ENCODE data around the gene TRAM2.

Gene TRAM2

DNA sequence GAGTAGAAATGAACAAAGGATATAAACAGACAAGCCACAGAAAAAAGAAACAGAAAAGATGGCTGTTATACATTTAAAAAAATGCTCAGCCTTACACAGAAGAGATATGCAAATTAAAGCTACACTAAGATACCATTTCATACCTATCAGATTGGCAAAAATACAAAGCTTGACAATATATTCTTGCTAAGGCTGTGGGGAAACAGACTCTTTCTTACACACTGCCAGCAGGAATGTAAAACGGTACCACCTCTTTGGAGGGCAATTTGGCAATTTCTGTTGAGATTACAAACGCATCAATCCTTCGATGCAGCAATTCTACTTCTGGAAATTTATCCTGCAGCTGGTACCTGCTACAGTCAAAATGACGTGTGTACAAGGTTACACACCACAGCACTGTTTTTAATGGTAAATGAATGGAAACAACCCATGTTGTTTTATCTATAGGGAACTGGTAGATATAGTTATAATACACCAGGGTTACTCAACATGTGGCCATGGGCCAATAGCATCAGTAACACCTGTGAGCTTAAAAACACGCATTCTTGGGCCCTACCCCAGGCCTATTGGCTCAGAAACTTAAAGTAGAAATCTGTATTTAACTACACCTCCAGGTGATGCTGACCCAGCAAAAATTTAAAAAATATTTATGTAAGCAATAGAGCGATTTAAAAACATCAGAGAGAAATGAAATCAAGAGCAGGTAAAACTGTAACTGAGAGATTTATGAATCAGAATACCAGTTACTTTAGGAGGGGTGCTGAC is 53.3 kb downstream of the TRAM2 start:
- DNase-seq: no peak

DNA sequence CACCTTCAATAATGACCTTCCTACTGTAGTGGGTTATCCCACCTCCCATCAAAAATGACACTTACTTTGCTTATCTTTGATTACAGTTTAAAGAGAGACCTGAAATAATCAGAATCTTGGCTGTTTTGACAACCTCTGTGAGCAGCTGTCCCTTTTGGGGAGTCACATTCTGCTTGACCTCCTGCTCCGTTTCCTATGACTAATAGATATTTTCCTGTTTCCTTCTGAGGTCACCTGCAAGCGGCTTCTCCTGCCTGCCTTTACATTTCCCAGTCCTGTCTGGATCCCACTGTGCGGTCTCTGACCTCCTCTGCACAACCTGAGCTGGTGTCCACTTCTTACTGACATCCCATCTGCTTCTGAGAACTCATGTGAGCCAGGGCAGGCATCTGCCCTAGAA is 54.2 kb downstream of the TRAM2 start:
- no peak for DNase-seq

DNA sequence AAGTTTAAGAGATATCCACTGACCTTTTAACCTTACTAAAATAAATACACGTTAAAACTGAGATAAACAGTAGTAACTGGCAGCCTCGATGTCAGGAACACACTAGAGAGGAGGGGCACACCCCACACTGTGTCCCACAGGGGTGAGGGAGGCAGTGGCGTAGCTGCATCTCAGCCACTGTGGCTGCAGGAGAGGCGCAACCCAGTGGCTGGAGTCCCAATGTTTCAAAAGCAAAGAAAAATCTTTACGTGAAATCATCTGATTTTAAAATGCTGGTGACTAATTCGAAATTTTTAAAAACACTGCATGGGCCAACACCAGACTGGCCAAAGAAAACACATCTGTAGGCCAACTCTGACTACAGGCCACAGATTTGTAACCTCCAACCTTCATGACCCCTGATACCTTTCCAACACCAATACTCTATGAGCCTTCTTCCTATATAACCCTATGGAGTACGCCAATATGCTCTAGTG is 54.7 kb downstream of the TRAM2 start:
- no peak for DNase-seq

DNA sequence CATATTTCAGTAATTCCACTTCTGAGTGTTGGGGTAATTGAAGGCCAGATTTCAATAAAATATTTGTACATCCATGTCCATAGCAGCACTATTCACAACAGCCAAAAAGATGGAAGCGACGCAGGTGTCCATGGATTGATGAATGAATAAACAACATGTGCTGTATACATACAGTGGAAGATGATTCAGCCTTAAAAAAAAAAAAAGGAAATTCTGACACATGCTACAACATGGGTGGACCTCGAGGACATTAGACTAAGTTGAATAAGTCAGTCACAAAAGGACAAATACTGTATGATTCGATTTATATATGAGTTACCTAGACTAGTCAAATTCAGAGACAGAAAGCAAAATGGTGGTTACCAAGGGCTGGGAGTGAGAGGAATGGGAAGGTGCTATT is 57.2 kb downstream of the TRAM2 start:
- DNase-seq: no peak

DNA sequence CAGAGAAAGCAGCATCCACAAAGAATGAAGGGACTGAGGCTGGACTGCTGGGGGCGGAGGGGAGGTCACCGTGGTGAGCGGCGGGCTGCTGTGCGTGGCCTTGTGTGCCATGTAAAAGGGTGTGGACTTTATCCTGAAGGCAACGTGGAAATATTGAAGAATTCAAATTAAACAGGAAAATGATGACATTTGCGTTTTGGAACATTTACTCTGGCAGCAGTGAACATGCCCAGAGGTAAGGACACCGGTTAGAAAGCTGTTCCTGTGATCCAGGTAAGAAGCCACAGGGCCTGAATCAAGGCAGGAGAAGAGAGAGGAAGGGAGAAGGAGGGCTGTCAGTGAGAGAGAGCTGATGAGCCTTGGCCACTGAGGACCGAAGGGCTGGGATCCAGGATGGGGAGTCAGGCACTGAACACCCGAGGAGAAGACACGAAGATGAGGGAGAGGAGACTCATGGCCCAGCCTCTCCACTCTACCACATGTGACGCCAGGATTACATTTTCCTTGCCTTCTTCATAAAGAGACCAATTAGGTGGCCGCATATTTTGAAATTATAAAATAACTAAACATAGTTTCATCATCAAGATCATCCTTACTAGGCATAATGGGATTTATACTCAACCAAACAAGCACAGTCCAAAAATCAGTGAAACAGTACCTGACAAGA is 58.4 kb downstream of the TRAM2 start:
- no peak for DNase-seq

DNA sequence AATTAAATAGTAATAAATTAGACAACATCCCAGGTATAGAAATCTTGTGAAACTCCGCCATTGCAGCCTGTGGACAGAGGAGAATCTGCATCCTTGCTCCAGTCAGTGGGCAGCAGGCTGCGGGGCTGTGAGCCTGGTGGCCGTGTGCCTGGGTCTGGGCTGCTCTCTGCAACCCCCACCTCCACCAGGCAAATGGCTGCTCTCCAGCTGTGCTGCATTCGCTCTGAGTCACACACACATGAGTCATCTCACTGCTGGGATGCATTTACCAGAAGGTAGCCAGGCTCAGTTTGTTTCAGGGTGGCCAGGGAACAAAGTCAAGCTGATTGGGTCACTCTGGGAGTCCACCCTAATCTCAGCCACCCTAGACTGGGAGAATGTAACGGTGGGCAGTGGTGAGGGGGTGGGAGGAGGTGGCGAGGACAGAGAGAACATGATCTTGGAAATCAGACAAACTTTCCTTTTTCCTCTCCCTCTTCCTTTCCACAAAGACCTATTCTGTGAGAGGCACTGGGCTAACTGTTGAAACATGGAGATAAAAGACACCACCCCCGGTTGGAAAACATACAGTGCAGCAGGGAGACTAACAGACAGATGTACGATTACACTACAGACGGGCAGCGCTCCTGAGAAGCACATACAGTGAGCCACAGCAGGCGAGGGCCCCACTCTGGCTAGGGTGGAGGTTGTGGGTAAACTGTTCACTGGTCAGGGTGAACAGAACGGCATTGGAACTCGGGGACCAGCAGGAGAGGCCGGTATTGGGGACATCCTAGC is 59.2 kb downstream of the TRAM2 start:
- DNase-seq: peak; percentile 35 to 53

DNA sequence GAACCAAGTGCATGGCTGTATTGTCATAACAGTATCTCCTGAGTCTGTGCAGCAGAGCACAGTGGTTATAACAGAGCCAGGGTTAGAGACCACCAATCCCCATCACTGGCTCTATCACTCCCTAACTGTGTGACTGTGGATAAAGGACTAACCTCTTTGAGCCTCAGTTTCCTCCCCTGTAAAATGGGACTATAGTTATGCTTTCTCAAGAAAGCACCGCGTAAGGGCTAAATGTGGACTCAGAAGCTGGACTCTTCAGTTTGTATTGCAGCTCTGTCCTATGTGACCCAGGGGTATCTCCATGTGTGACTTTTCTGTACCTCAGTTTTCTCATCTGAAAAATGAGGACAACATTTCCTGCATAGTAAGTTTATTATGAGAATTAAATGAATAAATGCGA is 59.9 kb downstream of the TRAM2 start:
- DNase-seq: no peak

DNA sequence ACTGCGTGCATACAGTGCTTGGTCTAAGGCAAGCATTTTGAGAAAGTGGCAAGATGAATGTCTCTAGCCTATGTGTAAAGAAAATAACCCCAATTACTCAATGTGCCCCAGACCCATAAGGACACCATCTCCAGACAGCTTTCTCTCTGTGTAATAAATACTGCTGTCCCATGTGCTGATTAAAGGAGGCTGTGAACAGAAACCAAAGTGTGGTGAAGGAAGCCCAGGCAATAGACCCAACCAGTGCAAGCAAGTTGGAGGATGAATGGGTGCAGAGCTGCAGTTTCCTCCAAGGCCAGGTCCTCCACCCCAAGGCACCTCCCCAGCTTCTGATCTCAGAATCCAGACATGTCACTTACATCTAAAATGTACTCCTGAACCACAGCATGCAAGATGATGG is 60.6 kb downstream of the TRAM2 start:
- no peak for DNase-seq

DNA sequence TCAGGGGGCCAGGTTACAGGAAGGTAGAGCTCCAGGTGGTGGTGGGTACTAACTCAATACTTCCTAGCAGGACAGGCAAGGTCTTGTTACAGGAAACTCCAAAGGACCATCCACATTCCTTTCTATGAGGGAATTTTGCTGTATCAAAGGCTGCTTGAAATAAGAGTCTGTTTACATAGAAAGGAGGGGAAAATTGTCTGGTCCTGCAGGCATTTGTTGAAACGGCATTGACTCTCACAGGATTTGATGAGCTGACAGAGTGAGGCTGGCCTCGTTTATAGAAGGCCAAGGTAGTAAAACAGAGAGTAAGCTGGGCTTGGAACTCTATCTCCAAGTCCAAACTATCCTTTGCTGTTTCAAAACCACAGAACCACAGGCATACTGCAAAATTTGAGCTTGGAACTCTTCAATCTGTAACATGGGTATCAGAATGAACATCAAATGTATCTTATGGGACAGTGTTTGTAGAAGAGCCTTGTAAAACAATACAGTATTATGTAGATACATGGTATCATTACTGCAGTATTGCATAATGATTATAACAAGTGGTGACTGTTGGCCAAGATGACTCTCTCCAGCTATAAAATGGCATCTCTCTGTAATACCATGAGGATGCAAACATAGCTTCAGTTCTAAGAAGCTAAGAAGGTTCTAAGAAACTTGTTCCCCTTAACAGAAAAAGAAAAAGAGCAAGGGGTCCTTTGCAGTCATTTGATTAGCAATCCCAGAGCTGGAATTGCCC is 61.5 kb downstream of the TRAM2 start:
- no peak for DNase-seq

DNA sequence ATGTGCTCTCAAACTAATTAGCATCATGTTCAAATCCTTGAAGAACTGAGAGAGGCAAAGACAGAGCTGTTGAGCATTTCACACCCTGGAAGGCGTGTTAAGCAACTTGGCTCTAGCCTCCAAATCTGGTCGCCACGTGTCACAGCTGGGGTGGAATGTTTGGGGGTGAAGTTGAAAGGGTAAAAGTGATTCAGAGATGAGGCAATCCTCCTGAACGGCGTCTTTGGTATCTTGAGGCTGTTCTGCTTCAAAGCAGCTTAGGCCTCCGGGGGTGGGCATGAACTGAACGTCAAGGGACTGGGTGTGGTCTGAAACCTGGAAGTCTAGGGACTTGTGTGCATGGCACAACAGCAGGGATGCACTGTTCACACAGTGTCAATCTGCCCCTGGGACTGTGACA is 62.3 kb downstream of the TRAM2 start:
- no peak for DNase-seq

DNA sequence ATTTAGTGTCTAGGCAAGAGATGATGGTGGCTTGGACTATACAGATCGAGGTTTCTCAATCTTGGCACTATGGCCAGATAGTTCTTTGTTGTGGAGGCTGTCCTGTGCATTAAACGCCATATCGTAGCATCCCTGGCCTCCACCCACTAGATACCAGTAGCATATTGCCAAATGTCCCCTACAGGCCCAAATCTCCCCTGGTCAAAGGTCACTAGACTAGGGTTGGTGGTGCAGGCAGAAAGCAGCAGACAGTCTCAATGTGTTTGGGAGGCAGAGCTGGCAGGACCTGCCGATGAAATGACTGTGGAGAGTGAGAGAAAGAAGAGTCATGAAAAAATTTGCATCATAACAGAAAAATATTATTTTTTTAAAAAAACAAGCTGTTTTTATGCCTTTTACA is 63.0 kb downstream of the TRAM2 start:
- no peak for DNase-seq

DNA sequence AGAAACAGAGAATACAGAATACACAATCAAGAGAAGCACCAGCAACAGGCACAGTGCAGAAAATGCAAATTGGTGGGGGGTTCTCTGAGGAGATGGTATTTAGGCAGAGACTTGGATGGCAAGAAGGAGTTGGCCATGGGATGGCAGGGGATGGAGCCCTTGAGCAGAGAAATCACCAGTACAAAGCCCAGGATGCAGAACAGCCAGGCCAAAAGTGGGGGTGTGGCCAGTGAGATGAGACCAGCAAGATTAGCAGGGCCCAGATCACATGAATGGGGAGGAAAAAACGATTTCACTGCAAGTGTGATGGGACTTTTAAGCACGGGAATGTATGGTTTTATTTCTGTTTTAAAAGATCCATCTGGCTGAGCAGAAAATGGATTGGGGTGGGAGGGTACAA is 63.4 kb downstream of the TRAM2 start:
- DNase-seq: no peak

DNA sequence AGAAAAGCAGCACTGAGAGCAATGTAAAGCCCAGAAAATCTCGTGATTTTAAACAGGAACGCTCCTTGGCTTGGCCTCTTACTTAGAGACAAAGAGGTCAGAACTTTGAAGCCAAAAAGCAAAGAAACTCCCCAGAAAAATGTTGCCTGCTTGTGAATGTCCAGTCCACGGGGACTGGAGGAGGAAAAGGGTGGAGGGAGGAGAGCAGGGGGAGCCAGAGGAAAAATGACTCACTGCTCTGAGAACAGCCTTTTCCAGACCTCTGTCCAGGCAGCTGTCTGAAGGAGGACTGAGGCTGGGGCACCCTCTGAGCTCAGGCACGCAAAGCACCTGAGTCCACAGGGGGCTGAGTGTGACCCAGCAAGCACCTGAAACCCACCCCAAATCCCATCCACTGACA is 64.7 kb downstream of the TRAM2 start:
- DNase-seq: no peak

DNA sequence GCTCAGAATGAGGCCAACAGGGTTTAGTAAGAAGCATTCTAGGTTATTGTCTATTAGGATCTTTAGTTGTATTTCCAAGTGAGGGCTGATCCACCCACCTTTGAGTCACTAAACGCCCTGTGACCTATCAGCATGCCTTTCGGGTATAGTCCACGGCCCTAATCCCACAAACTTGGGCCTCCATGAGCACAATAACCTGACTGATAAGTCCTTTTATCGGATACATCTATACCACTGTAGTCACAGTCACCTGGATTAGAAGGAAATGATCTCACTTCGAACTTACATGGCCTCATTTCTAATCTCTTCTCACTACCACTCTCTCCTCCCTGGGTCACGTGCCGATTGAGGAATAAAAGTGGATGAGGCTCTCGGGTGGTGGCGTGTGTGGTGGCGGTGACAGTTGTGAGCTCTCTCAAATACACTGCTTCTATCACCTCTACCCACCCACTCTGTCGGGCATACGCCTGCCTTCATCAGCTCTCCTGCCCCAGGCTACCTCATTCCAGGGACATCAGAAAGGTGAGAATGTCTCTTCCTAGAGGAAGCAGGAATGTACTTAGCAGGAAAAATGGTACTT is 65.2 kb downstream of the TRAM2 start:
- DNase-seq: no peak

DNA sequence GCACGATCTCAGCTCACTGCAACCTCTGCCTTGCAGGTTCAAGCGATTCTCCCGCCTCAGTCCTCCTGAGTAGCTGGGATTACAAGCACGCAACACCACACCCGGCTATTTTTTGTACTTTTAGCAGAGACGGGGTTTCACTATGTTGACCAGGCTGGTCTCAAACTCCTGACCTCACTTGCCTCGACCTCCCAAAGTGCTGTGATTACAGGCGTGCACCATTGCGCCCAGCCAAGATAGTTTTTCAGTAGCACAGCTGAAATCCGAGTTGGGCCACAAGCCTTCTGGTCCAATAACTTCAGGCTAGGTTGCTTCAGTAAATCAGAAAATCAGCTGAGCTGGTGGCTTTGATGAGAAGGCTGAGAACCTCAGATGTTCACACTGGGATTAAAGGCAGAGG is 65.7 kb downstream of the TRAM2 start:
- no peak for DNase-seq

DNA sequence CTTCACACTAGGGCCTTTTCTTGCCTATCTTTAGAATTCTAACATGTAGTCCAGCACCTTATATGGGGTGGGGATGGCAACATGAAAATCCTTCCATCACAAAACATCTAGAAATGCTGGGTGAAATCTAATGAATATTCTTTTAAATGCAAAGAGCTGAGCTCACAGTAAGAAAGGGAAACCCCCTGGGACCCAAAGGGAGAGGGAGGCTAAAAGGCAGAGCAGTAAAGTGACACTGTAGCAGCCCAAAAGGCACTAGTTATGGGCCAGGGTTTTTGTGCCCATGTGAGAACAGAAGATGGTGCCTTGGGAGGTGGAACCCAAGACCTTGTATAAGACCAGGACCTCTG is 66.7 kb downstream of the TRAM2 start:
- no peak for DNase-seq

DNA sequence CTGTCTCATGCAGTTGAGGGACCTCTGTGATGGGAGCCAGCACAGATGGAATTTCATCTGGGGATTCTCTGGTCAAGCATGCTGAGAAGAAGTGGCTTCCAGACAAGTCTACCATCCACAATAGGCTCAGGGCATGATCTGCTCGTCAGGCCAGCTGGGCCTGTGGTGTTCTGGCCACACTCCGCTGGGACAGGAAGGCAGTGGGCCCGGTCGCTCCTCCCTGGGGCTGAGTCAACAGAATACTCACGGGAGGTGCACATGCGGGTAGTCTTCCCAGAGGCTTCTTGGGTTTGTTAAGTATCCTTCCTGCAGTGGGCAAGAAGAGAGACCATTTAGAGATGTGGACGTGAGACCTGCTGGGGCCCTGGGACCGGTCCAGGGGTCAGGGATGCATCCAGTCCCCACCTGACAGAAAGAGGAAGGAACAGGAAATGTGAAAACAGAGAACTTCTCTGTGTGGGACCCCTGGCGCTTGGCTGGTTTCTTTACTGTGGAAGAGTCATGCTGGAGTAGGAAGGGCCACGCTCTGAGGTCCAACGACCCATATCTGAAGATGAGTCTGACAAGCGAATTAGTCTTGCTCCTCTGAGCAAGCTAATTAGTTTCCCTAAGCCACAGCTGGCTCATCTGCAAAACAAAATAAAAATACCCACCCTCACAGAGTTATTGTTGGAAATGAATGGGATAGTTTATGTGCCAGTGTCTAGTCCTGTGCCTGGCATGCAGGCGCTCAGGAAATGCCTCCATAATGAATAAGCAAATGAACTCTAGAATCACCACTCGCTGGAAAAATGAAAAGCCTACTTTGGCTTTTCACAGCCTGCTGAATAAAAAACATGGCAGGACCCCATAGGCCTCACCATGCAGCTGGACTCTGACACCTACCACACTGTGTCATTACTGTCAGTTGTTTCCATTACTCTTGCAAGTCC is 67.3 kb downstream of the TRAM2 start:
- no peak for DNase-seq

DNA sequence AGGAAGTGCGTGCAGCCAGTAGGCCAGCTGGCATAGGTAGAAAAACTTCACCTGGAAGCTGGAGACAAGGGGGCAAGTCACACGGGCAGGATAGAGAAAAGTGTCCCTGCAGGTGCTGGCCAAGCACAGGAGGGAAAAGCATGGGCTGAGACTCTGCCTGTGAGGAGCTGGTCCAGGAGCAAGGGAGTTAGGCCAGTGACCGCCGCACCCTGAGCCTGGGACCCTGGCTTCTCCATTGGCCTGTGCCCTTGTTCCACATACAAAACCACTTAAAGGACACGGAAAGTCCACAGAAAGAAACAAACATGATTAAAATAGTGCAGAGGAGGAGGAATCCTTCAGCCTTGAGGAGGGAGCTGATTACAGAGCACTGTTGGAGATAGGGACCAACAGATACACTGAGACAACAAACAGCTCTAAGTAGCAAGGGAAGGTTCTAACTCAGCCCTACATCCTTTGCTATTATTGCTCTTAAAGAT is 68.6 kb downstream of the TRAM2 start:
- no peak for DNase-seq

DNA sequence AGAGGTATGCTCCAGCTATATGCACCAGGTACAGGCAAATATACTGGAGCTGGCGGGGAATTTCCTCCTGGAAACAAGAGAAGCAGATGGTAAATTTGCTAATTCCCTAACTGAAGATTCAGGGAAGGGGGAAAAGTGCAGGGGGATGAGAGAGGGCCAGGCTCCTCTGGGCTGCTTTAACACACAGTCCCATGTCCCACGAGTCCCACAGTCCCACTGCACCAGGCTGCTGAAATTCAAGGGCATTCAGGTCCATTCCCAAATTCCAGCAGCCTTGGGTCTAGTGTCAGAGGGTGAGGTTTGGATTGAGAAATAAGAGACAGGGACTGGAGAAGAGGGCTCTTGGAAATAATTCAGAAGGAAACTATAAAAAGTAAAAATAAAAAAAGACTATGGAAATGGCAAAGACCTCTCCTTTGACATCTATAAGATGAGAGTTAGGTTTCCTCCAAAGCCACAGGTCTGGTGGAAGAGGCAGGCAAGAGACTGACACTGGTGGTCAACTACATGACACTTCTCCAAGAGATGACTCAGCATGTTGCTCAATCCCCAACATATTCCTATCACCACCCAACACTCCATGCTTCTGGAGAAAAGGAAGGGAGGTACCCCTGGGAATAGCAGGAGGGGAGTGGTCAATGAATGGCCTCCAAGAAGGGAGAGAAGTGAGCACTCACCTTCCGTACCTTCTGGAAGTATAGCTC is 69.2 kb downstream of the TRAM2 start:
- DNase-seq: no peak

DNA sequence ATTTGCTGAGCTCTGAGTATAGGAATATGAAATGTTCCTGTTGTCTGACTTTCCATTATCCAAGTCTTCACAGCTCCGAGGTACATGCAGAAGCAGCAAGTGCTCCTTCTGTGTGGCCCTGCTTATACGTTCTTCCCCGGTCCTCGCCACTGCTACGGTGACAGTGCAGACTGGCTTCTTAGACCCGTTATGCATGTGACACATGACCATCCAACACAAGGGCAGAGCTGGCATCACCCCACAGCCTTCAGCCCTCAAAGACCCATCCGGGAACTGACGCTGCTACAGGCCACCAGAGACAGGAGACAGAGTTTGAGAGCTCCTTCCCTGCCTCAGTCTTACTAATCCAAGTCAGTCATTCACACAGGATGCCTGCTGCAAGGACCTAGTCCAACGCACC is 70.4 kb downstream of the TRAM2 start:
- DNase-seq: no peak
